Activated T-cell treated with anti-CD3 and anti-CD28 coated beads for 1 hour (primary cell): ENCODE measurements around the gene DRAM1.

ENCODE experiments used
- DNase-seq: peaks from one replicate; pipeline ENCODE4 v3.0.0-alpha.2; 2020; ENCODE audit warnings: low read depth

Gene DRAM1

DNA sequence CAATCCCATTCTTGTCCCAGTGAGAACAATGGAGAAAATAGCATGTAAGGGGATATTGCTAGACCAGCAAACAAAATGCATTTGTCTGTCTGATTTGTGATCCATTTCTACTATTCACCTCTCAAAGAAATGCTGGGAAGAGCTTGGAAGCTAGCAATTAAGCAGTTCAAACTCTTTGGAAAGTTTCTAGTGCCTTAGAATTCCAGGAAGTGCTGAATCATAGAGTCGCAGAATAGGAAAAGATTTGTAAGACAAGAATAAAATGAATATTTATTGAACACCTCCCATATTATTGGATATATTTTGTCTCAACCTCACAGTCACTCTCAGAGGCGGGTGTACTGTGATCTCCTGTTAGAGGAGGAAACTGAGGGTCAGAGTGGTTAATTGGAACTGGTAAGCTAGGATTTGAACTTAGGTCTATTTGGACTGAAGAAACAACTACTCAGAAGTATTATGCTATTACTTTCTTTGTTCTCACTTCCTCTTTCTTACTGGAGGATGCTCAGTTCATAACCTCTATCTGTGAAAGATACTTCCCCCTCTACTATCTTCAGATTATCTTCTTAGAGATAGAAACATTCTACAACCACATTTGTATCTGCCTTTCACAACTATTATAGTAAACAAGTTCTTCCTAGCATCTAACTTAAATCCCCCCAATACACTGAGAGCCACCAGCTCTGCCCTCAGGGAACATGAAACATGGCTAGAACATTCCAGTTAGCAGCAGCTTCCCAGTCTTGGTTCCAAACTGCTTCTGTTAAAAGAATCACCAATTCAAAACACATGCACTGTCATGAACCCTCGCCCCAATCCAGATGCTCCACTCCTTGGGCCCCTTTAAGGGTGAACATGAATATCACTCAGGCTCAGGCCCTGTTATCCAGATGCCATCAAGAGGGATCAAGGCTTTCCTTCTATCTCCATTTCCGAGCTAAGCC, 64.2 kb downstream of the DRAM1 start:
- DNase-seq, result no peak

- no peak for DNase-seq
Measured at GRCh38 chr12:101942250-101942605, 64.8 kb downstream of the DRAM1 start.

- DNase-seq, result no peak
Measured at GRCh38 chr12:101945369-101946232, 68.2 kb downstream of the DRAM1 start.

GRCh38 chr12:101946233-101946611, 68.8 kb downstream of the DRAM1 start:
- DNase-seq, result no peak

- no peak for DNase-seq
Measured at GRCh38 chr12:101947316-101947715, 69.9 kb downstream of the DRAM1 start.

DNA sequence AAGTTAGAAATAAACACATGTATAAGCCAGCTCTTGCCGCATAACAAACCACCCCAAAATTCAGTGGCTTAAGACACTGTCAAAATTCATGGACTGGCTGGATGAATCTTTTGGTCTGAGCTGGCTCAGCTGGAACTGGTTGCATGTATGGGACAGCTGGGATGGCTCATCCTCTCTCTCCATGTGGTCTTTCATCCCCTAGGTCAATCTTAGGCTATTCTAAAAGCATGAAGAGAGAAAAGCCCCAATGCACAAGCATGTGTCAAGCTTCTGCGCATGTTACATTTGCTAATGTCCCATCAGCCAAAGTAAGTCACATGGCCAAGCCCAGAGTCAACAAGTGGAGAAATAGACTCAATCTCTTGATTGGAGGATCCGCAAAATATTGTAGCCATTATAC, 71.0 kb downstream of the DRAM1 start:
- DNase-seq, result no peak

DNA sequence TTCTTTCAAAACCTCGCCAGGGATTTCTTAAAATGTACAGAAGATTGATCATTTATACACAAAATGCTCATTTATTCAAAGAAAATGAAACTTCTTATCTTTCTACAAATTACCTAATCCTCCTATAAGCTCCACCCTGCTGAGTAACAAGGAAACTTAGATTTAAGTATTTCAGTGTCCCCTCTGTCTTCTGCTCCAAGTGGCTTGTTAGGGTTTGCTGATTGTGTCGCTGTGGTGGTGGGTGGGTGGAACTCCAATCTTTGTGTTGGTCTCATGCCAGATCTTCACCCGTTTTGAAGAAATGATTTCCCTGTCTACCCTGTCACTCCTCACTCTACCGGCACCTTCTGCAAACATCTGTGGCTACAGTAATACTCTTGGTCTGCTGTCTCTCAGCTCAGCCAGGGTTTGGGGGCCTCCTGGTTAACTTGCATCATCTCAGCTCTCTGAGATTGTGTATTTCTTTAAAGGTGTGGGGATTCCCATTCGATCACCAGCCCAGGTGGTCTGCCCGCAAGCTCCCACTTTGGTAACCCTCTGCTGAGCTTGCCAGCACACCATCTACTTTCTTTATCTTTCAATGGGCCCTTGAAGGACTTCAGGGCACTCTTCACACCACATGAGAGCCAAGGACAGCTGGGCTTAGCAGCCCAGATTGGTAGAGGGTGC, 73.8 kb downstream of the DRAM1 start:
- DNase-seq, result no peak

- no peak for DNase-seq
Measured at GRCh38 chr12:101954113-101954512, 76.7 kb downstream of the DRAM1 start.

GRCh38 chr12:101954676-101955075, 77.3 kb downstream of the DRAM1 start:
- DNase-seq, result no peak

DNA sequence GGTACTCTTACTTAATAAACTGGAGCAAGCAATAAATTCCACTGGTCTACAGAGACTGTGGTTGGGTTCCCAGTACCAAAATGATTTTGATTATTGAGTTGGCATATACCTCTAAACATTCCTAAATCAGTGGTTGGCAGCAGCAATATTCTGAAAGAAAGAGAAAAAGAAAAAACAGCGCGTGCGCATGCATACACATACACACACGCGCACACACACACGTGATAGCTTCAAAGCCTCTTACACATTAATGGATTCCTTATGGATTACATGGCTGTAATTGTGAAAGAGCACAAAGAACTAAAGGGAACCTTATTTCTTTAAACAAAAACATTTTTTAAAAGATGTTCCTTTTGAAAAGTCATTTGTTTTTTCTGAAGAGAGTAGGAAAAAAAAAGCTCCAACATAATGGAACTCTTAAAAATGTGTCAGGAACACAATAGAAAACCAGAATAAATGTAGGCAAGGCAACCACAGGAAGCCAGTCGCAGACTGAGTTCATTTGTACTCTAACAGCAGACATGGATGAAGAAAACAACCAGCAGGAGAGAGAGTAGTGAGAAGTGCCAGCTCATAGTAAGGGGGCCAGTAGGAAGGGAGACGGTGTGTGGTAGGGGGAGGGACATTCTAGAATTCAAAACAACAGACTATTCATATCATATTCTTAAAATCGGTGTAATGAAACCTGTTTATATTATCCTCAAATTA, 80.0 kb downstream of the DRAM1 start:
- DNase-seq, result no peak

DNA sequence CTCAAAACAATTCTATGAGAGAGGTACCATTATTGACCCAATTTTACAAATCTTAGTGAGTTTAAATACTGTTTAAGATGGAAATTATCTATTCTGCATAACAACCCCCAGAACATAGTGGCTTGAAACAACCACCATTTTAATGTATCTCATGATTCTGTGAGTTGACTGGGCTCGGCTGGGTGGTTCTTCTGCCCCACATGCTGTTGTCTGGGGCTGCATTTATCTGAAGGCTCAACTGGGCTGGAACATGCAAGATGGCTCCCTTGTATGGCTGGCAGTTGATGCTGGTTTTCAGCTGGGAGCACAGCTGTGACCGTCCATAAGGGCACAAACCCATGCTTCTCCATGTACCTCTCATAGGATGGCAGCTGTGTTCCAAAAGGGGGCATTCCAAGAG, 82.2 kb downstream of the DRAM1 start:
- DNase-seq, result no peak

DNA sequence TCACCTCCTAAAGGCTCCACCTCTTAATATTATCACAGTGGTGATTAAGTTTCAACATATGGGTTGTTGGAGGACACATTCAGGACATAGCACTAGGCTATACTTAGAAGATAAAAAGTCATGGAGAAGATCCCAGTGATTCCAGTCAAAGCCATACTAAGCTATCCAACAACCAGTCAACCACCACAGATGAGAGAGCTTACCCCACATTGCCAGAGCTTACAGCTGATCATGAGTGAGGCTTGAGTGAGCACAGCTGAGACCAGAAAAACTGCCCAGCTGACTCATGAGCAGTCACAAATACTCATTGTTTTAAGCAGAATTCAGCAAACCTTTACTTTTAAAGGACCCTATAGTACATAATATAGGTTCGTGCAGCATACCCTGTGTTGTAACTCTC, 85.1 kb downstream of the DRAM1 start:
- DNase-seq, result no peak

DNA sequence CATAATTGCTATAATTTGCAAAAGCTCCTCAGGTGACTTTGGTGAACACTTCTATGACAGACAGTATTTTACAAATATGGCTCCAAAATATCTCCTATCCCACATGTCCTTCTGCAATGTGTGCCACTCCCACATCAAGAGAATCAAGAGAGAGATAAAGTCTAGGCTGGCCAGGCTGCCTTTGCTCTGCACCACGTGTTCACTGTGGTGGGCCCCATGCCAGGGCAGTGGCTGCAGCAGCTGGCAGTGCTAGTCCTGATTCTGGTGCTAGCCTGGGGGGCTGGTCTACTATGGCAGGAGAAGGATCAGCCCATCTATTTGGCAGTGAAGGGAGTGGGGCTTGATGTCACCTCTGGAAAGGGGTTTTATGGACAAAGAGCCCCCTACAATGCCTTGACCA, 86.3 kb downstream of the DRAM1 start:
- no peak for DNase-seq

- DNase-seq, result no peak
Measured at GRCh38 chr12:101966496-101966895, 89.1 kb downstream of the DRAM1 start.

DNA sequence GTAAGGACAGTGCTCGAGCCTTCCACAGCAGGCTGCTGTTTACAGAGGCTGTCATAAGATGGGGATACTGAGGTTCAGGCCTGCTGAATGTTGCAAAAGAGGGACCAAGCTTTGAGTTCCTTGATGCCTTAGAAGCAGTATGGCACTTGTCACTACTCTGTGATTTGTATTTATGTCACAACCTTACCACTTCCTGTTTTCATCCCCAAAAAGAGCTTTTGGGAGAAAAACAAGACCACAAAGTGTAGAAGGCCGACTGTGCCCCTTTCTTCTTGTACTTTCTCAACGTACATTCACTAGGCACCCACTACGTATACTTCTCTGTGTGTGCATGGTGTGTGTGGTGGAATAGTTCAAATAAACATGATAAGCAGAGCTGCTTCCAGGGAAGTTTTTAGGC, 90.1 kb downstream of the DRAM1 start:
- no peak for DNase-seq

DNA sequence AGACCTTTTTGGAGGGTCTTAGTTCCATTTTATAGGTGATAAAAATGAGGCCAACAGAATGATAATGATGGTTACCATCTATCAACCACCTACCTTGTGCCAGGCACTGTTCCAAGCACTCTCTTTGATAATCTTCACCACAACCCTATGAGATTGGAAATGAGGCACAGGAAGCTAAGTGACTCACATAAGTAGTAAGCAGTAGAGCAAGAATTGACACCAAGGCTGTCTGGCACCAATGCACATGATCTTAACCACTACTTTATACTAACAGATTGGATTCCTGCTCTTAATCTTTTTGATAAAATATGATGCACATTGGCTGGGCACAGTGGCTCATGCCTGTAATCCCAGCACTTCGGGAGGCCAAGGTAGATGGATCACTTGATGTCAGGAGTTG, 91.4 kb downstream of the DRAM1 start:
- DNase-seq, result no peak
